Epithelial cell of esophagus (primary cell): ENCODE results near the gene ASB10.

ENCODE experiments used
- DNase-seq: peaks from one replicate; pipeline ENCODE4 v3.0.0; 2010; ENCODE audit warnings: low read depth
- H3K4me3 ChIP-seq: 2 replicates; pipeline ENCODE4 v1.5.1; 2011; ENCODE audit warnings: mild to moderate bottlenecking, low read length, control low read depth
- TF ChIP-seq, protein P1 (sequence below): IDR thresholded peaks from 2 replicates; pipeline ENCODE4 v1.5.1; 2011; ENCODE audit warnings: low read depth, mild to moderate bottlenecking, low read length, control low read depth, inconsistent platforms; ENCODE audit not compliant: insufficient read depth; ENCODE audit errors: missing control alignments

The ASB10 gene

DNA sequence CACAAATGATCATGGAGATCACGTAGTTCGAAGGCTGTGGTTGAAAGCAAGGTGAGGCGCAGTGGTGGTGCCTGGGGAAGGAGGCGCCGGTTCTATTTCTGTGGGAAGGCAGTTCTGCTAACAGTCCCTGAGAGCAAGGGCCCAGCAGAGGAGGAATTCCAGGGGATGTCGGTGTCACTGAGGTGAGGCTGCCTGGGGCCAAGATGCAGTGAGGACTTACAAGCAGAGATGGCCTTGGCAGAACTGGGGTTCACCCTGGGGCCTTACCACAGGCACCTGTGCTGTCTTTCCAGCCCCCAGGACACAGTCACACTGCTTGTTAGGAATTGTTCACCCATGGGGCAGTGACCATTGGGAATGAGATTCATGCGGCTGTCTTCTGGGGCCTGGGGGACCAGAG is 46.2 kb downstream of the ASB10 start:
- TF ChIP-seq, protein P1, sequence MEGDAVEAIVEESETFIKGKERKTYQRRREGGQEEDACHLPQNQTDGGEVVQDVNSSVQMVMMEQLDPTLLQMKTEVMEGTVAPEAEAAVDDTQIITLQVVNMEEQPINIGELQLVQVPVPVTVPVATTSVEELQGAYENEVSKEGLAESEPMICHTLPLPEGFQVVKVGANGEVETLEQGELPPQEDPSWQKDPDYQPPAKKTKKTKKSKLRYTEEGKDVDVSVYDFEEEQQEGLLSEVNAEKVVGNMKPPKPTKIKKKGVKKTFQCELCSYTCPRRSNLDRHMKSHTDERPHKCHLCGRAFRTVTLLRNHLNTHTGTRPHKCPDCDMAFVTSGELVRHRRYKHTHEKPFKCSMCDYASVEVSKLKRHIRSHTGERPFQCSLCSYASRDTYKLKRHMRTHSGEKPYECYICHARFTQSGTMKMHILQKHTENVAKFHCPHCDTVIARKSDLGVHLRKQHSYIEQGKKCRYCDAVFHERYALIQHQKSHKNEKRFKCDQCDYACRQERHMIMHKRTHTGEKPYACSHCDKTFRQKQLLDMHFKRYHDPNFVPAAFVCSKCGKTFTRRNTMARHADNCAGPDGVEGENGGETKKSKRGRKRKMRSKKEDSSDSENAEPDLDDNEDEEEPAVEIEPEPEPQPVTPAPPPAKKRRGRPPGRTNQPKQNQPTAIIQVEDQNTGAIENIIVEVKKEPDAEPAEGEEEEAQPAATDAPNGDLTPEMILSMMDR = no peak
- no peak overlapping the region for H3K4me3 ChIP-seq
- no peak for DNase-seq

DNA sequence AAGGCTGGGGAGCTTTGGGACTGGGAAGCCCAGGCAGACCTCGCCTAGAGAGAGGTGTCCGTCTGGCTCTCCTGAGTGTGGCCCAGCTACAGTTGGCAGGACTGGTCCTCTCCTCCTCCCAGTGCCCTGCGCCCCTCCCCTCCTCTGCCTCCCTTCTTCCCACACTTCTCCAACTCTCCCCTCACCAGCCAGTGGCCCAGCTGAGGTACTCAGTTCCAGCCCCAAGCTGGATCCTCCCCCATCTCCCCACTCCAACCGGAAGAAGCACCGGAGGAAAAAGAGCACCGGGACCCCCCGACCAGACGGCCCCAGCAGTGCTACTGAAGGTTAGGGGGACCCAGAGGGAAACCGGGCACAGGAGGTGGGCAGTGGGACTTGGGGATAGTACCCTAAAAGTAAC is 47.3 kb downstream of the ASB10 start:
- DNase-seq = no peak
- no peak overlapping the region for H3K4me3 ChIP-seq
- TF ChIP-seq, protein P1 = no peak

DNA sequence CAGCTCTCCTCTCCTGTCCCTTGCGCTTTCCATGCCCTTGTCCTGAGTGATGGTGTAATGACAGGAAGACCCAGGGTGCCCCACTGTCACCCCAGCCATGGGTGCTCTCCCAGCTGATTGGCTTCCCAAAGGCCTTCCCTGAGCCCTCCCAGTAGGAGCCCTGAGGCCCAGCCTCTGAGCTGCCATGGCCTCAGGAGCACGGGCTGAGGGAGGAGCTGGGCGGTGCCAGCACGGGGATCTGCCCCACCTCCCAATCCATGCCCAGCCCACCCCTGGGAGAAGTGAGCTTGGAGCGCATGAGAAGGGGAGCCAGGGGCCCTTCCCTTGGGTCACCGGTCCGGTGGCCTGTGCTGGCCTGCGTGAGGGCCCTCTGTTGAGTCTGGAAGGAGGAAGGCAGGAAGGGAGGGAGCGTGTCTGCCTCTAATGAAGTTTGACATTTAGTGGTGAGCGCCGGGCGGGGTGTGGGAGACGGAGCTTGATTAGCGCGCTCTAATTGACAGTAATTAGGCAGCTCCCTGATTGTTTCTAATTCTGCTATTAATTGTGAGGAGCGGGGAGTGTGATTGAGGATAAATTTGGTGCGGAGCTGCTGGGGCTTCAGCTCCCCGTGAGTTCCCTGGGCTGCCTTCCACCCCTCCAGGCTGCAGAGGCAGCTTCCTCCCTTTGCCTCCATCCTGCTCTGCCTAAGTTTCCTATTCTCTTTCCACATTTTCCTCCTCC is 47.8 kb downstream of the ASB10 start:
- no peak for DNase-seq
- TF ChIP-seq, protein P1 = no peak
- H3K4me3 ChIP-seq = no peak overlapping the region

DNA sequence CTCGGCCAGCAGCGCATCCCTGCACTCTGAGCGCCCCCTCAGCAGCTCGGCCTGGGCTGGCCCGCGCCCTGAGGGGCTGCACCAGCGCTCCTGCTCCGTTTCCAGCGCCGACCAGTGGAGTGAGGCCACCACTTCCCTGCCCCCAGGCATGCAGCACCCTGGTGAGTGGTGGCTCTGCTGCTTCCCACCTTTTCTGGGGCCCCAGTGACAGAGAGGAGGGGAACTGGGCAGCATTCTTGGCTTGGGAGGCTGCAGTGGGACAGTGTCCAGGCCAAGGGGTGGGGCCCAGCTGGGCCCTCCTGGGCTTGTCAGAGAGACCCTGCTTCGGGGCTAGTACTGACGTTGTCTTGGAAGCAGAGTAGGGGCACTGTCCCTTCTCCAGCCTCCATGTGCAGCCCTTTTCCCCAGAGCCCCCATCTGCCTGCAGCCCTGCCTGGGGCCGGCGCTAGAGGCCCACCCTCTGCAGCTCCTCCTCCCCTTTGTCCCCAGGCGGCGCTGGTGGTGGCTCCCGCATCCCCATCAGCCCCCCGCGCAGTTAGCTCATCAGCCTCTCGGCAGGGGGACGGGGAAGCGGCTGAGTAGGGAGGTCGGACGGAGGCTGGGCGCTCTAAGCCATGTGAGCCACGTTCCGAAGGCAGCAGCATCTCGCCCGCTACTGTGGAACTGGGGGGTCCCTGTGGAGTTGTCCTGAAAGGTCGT is 48.7 kb downstream of the ASB10 start:
- no peak for DNase-seq
- H3K4me3 ChIP-seq = no peak overlapping the region
- TF ChIP-seq, protein P1 = no peak

DNA sequence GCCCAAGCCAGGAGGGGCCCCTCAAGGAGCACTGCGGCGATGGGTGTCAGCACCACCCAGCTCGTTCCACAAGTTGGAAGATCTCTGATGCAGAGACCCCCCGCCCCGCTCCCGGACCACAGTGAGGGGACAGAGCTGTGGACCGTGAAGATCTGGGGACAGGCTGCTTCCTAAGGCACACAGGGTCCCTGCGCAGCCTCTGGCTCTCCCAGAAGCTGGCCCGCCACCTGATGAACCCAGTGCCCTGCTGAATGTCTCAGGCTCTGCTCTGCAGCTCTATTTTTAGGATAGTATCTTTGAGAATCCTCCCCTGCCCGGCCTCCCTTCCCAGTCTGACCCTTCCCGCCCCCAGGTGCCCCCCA is 49.3 kb downstream of the ASB10 start:
- no peak overlapping the region for H3K4me3 ChIP-seq
- DNase-seq = no peak
- TF ChIP-seq, protein P1 = no peak

DNA sequence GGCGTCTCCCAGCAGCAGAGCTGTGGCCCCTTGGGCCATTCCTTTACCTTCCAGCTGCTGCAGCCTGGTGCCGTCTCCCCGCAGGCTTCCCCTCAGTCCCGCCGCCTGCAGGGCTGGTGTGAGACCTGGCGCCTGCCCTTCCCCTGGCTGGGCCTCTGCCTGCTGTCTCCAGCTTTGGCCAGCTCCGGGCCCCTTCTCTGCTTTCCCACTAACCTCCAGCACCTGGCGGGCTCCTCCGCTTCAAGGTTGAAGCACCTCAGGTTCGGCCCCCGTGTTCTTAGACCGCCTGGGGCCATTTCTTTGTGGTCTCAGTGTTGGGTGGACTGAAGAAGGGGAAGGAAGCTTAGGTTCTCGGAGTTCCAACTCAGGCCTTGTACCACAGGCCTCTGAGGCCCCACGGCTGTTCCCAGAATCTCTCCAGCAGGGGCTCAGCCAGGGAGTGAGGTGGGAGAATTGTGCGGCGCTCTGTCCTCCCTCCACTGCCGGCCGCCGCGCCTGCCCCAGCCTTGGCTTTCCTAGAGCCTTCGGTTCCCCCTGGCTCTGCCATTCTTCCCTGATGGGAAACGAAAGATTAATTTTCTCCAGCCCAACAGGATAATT is 49.9 kb downstream of the ASB10 start:
- no peak for DNase-seq
- TF ChIP-seq, protein P1 = no peak
- H3K4me3 ChIP-seq = no peak overlapping the region
